Epidermal melanocyte (primary cell): ENCODE data around the gene ZG16.
A peak's percentile ranks its signal among the peaks of the same experiment; 100 is the strongest.
"Not testable (repeated sequence)": the region's sequence is repeated elsewhere in the genome, so short reads cannot be mapped to it uniquely, and the experiment has no call there.

Experiments used
- DNase-seq: peaks from one replicate; pipeline ENCODE4 v3.0.0; 2011; ENCODE audit warnings: low spot score; ENCODE audit not compliant: insufficient read length

ZG16 gene

DNA sequence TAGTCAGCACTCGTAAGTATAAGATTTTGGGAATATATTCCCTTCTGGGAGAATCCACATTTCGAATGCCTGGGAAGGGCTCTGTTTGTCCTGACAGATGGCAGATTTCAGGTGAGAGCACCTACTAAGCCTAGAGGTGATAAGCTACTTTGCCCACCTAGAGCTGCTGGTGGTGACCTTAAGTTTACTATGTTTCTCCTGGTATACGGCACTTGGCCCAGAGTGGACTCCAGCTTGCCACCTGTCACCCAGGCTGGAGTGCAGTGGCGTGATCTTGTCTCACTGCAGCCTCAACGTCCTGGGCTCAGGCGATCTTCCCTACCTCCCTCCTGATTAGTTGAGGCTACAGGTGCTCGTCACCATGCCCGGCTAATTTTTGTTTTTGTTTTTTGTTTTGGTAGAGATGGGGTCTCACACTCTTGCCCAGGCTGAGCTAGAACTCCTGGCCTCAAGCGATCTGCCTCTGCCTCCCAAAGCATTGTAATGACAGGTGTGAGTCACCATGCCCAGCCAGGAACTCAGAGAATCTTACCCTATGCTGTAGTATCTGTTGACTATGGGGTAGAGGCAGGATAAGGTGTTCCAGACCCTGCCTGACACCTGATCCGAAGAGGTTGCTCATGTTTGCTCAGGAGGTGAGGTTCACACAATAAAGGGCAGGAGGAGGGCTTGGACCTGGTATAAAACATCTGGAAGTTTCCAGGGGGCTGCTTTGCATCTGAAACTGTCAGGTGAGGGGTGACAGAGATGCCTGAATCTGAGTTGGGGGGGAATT lies at the start of gene ZG16:
TSS of gene ZG16 (plus strand) at position 681 of the 775 bp plus-strand sequence. CDS start 1,011 bp downstream, outside the sequence.
- DNase-seq = no peak

DNA sequence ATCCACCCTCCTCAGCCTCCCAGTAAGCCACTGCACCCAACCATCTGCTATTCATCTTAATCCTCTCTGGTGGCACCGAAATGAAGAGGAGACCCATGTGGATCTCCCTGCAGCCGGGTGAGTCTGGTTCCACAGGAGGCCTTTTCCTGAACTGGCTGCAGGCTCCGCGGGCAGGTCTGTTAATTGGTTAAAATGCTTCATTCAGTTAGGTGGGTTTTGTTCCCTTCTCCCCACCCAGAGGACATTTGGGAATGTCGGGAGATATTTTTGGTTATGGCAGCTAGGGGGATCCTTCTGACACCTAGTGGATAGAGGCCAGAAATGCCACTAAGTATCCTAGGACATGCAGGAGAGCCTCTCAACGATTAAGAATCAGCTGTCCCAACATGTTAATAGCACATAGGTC lies 48.9 kb upstream of the ZG16 start:
- DNase-seq = peak; percentile 41

DNA sequence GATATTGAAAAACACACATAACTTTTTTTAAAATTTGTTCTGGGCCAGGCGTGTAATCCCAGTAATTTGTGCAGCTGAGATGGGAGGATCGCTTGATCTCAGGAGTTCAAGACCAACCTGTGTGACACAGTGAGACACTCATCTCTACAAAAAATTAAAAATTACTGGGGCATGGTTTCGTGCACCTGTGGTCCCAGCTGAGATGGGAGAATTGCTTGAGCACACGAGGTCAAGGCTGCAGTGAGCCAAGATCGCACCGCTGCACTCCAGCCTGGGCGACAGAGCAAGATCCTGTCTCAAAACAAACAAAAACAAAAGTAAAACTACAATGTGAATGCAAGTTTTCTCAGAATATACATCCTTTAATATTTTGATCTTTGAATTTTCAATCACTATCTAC lies 47.4 kb upstream of the ZG16 start:
- DNase-seq = no peak

GRCh38 chr16:29731768-29732601 lies 46.1 kb upstream of the ZG16 start:
- not testable (repeated sequence) for DNase-seq

GRCh38 chr16:29734786-29735185 lies 43.3 kb upstream of the ZG16 start:
- DNase-seq = no peak

- no peak for DNase-seq
Observed at GRCh38 chr16:29736112-29736511, 41.9 kb upstream of the ZG16 start.

DNA sequence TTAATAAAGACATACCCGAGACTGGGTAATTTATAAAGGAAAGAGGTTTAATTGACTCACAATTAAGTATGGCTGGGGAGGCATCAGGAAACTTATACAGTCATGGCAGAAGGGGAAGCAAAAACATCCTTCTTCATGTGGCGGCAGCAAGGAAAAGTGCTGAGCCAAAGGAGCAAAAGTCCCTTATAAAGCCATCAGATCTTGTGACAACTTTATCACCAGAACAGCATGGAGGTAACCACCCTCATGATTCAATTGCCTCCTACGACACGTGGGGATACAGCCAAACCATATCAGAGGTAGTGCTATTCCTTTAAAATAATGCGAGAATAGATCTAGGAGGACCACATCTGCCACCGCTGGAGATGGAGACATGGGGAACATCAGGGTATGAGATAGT lies 41.3 kb upstream of the ZG16 start:
- DNase-seq = no peak

DNA sequence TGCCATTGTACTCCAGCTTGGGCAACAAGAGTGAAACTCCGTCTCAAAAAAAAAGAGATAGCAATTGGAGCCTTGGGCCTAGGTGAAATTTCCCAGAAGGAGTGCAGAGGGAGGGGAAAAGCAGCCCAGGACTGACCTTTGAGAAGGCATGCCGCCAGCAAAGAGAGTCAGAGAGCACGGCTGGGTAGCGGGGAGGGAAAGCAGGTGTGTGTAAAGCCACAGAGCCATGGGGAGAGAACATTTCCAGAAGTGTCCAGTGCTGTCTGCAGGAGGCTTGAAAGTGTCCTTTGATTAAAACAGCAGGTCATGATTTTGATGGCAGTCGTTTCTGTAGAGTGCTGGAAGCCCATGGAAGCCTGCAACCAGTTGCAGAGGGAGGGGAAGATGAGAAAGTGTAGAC lies 40.3 kb upstream of the ZG16 start:
- no peak for DNase-seq

DNA sequence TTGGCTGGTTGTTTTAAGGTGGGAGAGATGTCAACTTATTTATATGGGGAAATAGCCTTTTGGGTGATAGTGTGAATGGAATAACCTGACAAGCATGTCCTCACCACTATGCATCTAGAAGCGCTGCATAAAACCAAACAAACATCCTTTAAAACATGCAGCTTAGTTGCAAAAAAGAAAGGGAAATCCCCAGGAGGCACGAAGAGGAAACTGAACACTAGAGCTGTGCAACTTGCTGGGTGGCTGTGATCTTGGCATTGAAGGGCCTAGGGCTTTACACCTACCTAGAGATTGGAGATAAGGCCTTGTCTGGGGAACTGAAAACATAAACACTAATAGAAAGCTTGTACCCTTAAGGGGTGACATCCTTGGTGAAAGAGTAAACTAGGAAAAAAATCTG lies 39.5 kb upstream of the ZG16 start:
- no peak for DNase-seq

DNA sequence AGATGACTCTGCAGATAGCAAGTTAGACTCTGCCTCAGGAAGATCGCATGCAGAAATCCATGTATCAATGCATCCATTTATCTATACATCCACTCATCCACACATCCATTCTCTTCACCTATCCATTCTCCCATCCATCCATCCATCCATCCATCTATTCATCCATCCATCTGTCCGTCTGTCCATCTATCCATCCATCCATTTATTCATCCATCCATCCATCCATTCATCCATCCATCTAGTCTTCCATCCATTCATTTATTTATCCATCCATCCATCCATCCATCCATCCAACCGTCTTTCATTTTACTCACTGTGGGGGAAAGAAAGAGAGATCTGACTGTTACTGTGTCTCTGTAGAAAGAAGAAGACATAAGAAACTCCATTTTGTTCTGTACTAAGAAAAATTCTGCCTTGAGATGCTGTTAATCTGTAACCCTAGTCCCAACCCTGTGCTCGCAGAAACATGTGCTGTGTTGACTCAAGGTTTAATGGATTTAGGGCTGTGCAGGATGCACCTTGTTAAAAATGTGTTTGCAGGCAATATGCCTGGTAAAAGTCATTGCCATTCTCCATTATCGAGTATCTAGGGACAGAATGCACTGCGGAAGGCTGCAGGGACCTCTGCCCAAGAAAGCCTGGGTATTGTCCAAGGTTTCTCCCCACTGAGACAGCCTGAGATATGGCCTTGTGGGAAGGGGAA lies 38.0 kb upstream of the ZG16 start:
- not testable (repeated sequence) for DNase-seq

DNA sequence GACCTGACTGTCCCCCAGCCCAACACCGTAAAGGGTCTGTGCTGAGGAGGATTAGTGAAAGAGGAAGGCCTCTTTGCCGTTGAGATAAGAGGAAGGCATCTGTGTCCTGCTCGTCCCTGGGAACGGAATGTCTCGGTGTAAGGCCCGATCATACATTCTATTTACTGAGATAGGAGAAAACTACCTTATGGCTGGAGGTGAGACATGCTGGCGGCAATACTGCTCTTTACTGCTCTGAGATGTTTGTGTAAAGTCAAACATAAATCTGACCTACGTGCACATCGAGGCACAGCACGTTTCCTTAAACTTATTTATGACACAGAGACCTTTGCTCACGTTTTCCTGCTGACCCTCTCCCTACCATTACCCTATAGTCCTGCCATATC lies 37.4 kb upstream of the ZG16 start:
- DNase-seq = not testable (repeated sequence)

GRCh38 chr16:29742683-29743275 lies 35.3 kb upstream of the ZG16 start:
- no peak for DNase-seq

- DNase-seq = no peak
Observed at GRCh38 chr16:29743475-29743826, 34.6 kb upstream of the ZG16 start.

DNA sequence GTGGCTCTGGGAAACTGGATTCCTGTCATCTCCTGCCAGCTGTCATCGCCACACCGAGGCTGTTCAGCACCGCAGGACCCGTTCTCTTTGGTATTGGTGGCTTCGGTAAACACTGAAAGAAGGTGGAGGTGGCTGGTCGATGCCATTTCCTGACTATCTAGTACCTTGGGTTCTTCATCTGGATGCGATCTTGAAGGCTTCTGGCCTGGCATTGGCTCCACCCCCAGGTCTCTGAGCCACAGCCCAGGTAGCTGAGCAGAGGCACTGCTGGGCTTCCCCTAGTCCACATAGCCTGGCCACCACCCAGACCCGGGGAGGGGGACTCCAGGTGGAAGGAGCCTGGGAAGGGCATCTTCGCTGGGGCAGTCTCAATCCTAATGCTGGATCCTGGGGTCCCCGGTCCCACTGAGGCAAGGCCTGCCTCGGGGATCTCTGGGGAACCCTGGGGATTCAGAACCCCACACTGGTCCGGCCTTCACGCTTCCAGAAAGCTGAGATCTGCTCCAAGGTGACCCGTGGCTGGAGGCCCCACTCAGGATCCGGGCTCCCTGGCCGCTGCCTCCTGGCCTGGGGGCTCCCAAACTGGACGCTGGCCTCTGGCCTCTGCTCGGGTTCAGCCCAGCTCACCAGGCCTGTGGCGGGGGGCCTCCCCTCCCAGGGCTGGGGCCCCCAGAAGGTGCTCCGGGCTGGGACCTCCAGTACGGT lies 34.1 kb upstream of the ZG16 start:
- DNase-seq = no peak

- DNase-seq = no peak
Observed at GRCh38 chr16:29744541-29745101, 33.4 kb upstream of the ZG16 start.

- no peak for DNase-seq
Observed at GRCh38 chr16:29745121-29745852, 32.8 kb upstream of the ZG16 start.

DNA sequence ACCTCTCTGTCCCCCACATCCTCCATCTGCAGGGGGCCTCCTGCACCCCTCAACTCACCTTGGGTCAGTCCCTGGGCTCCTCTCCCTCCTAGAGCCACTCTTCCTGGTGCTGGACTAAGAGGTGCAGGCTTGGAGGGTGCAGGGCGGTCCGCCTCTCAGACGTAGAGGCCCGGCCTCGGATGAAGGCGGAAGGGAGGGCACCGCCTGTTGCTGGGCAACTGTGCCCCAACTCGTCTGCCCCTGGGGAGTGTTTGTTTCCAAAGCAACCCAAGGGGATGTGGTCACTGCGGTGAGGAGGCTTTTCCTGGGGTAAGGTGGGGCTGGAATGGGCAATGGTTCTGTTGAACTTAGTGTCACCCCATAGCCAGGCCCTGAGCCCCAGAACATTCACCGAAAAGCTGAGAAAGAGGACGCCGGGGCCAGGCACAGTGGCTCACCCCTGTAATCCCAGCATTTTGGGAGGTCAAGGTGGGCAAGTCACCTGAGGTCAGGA lies 32.2 kb upstream of the ZG16 start, which contains the start of gene C16orf54:
TSS of gene C16orf54 (minus strand) at position 138 of the 493 bp plus-strand sequence. CDS start 1,039 bp downstream, outside the sequence.
- DNase-seq = no peak

DNA sequence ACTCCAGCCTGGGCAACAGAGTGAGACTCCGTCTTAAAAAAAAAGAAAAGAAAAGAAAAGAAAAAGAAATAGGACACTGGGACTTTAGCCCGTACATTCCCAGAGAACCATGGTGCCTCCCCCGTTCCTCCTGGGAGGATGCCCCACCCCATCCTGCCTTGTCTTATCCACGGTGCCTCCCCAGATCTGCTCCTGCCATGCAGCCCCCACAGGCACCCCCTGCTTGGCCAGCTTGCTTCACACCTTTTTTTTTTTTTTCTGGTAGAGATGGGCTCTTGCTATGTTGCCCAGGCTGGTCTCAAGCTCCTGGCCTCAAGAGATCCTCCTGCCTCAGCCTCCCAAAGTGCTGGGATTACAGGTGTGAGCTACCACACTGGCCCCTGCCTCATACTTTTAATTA lies 31.5 kb upstream of the ZG16 start:
- not testable (repeated sequence) for DNase-seq

- DNase-seq = no peak
Observed at GRCh38 chr16:29747947-29748759, 29.9 kb upstream of the ZG16 start.
